Esophagus muscularis mucosa (tissue), 4 donors: ENCODE measurements around the gene SPSB4. TPM values are rescaled to one million over a fixed set of nuclear protein-coding genes. Genes with fewer than 3 reads are reported as not detected.

Source experiments
- DNase-seq: peaks from one replicate; pipeline ENCODE4 v3.0.0-alpha.2; 2017; ENCODE audit errors: extremely low spot score
- H3K27ac ChIP-seq, 4 donors: fragments of 200-600 bp; sonication (generic); replicated peaks in 1 of 4; 1 replicate in 3 of 4; 2 replicates in 1 of 4; pipeline ENCODE4 v1.5.1; 2016 to 2019; ENCODE audit warnings: mild to moderate bottlenecking in 1 of 4
- H3K27me3 ChIP-seq, 4 donors: fragments of 200-600 bp; sonication (generic); one replicate each; pipeline versions ENCODE4 v1.5.1 to v1.6.0; 2016 to 2019
- H3K36me3 ChIP-seq, 4 donors: fragments of 200-600 bp; sonication (generic); one replicate each; pipeline ENCODE4 v1.5.1; 2016 to 2019
- H3K4me1 ChIP-seq, 4 donors: fragments of 200-600 bp; sonication (generic); one replicate each; pipeline ENCODE4 v1.5.1; 2016 to 2019
- H3K4me3 ChIP-seq, 4 donors: fragments of 200-600 bp; sonication (generic); 1 replicate in 2 of 4; 2 replicates in 2 of 4; pipeline ENCODE4 v1.5.1; 2016 to 2019; ENCODE audit warnings: mild to moderate bottlenecking in 4 of 4, moderate library complexity in 1 of 4
- H3K9me3 ChIP-seq, 4 donors: fragments of 200-600 bp; sonication (generic); 1 replicate in 3 of 4; 2 replicates in 1 of 4; pipeline ENCODE4 v1.5.1; 2016 to 2019
- EP300 ChIP-seq: sonication (generic); formaldehyde crosslinking; IDR thresholded peaks from one replicate; pipeline ENCODE4 v1.6.1; 2017; ENCODE audit warnings: antibody characterized with exemption
- POLR2A ChIP-seq: fragments of 450-650 bp; IDR thresholded peaks from one replicate; pipeline ENCODE4 v1.6.1; 2017; ENCODE audit warnings: antibody characterized with exemption, moderate library complexity, mild to moderate bottlenecking, low read depth
- POLR2AphosphoS5 ChIP-seq, 2 donors: sonication (generic); formaldehyde crosslinking; IDR thresholded peaks; one replicate each; pipeline ENCODE4 v1.6.1; 2017; ENCODE audit warnings: antibody characterized with exemption in 2 of 2
- WGBS: methylation state at CpG from one replicate; pipeline ENCODE4 v1.1.5; 2018; 5-methylcytosine and 5-hydroxymethylcytosine counted together
- intact Hi-C: fragments of 100-400 bp; cut with DNase I; formaldehyde crosslinking; loops from one replicate; pipeline ENCODE4 v1.15.1; 2023
- total RNA-seq, 4 donors: library from RNA; depleted of rRNA; stranded (reverse); fragments of >200 nt; gene quantifications; one replicate each; pipeline versions ENCODE4 v1.1.0 to v1.2.1, GENCODE V29; 2016
- TF ChIP-seq, protein P1 (sequence below), 3 experiments: fragments of 200-600 bp in 2 of 3; fragments of 450-650 bp in 1 of 3; sonication (generic) in 2 of 3; IDR thresholded peaks; one replicate each; pipeline ENCODE4 v1.5.1; 2017 to 2019; ENCODE audit warnings: antibody characterized with exemption in 3 of 3, mild to moderate bottlenecking in 2 of 3, moderate library complexity in 1 of 3

Gene SPSB4
- total RNA-seq, 4 donors from 2014 or later: 0.50 to 5.4 (median 1.8) TPM

DNA sequence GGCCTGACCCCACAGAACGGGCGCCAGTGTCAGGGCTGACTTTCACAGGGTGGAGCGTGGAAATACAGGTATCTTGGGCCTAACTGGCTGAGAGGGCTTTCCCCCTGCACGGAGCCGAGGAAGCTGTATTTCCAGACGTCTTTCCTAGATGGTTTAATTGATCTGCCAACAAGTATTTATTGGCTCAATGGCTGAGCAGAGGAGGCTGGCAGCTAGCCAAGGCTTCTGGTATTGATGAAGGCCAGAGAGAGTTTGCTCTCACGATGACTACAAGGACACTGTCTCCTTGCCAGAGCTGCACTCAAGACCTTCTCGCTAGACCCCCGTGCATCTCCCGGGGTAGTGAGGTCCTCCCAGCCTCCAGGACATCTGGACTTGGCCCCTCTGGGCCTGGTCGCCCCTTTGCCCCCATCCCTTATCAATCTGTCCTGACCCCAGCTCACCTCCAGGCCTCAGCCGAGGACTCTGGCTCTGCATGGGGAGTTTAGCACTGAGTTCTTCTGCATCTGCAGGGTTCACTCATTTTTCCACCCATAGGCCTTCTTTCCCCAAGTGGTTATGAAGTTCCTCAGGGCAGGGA, 20.6 kb downstream of the SPSB4 start:
- DNase-seq: no peak
- no peak overlapping the region for H3K27ac ChIP-seq
- 87% methylated on average over 7 of the region's 12 CpGs for whole genome bisulfite sequencing
- H3K4me1 ChIP-seq: peaks cover 10 to 14% (median 12%) of the 10 kb centered on the region in 4 donors
- H3K27me3 ChIP-seq: no peaks in the 10 kb centered on the region
- TF ChIP-seq EP300 (no peak), POLR2A (no peak), POLR2AphosphoS5 (IDR thresholded peaks at IDR 0.05) (no peak)
- TF ChIP-seq, protein P1, sequence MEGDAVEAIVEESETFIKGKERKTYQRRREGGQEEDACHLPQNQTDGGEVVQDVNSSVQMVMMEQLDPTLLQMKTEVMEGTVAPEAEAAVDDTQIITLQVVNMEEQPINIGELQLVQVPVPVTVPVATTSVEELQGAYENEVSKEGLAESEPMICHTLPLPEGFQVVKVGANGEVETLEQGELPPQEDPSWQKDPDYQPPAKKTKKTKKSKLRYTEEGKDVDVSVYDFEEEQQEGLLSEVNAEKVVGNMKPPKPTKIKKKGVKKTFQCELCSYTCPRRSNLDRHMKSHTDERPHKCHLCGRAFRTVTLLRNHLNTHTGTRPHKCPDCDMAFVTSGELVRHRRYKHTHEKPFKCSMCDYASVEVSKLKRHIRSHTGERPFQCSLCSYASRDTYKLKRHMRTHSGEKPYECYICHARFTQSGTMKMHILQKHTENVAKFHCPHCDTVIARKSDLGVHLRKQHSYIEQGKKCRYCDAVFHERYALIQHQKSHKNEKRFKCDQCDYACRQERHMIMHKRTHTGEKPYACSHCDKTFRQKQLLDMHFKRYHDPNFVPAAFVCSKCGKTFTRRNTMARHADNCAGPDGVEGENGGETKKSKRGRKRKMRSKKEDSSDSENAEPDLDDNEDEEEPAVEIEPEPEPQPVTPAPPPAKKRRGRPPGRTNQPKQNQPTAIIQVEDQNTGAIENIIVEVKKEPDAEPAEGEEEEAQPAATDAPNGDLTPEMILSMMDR (IDR thresholded peaks at IDR 0.05): no peak
- no peak overlapping the region for H3K4me3 ChIP-seq
- no peaks in the 10 kb centered on the region for H3K9me3 ChIP-seq
- intact Hi-C loops: no loop called here
- H3K36me3 ChIP-seq: no peaks in the 10 kb centered on the region

DNA sequence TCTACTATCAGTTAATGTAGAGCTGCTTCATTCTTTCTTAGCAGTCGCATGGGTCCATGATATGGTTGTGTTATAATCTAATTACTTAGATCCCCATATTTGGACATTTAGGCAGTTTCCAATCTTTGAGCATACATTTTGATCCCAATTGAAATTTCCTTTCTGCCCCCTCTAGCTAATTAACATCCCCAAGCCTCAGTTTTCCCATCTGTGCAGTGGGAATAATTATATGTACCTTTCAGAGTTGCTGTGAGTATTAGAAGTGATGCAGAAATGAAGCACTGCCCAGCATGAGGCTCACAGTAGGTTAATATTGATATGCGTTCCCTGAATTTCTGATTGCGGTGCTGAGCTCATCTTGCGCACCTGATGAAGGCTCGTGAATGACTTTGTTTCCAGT, 21.8 kb downstream of the SPSB4 start:
- no peak for DNase-seq
- Histone ChIP-seq H3K4me1 (peaks cover 20 to 23% (median 23%) of the 10 kb centered on the region in 4 donors), H3K9me3 (no peaks in the 10 kb centered on the region), H3K27me3 (no peaks in the 10 kb centered on the region), H3K27ac (no peak overlapping the region), H3K4me3 (no peak overlapping the region), H3K36me3 (no peaks in the 10 kb centered on the region)
- 97% methylated on average over 5 of the region's 5 CpGs for WGBS
- intact Hi-C loops: no loop called here
- TF ChIP-seq, protein P1 (IDR thresholded peaks at IDR 0.05): no peak
- no peak for TF ChIP-seq POLR2AphosphoS5 (IDR thresholded peaks at IDR 0.05)
- TF ChIP-seq EP300: no peak
- no peak for TF ChIP-seq POLR2A

DNA sequence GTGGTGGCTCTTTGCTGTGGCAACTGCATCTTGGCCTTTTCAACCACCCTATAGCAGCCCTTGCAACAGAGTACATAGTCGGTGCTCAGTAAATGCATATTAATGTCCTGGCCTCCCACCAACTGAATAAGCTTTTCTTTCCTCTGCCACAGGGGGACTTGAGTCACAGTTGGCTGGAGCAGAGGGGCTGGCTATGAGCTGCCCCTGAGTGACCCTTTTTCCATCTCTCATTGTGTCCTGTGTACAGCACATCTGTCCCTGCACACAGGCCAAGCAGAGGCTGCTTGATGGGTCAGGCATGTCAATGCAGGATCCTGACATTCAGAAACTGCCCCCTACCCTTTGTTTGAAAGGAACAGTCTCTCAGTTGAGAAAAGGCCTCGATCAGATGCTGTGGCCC, 22.4 kb downstream of the SPSB4 start:
- intact Hi-C loops: no loop called here
- H3K27me3 ChIP-seq: no peaks in the 10 kb centered on the region
- TF ChIP-seq POLR2AphosphoS5 (IDR thresholded peaks at IDR 0.05) (no peak), POLR2A (no peak), EP300 (no peak)
- TF ChIP-seq, protein P1 (IDR thresholded peaks at IDR 0.05): no peak
- WGBS: 72% methylated on average over 2 of the region's 2 CpGs
- no peaks in the 10 kb centered on the region for H3K36me3 ChIP-seq
- H3K9me3 ChIP-seq: no peaks in the 10 kb centered on the region
- H3K4me1 ChIP-seq: peaks cover 22 to 25% (median 24%) of the 10 kb centered on the region in 4 donors
- DNase-seq: no peak
- H3K4me3 ChIP-seq: no peak overlapping the region
- no peak overlapping the region for H3K27ac ChIP-seq

DNA sequence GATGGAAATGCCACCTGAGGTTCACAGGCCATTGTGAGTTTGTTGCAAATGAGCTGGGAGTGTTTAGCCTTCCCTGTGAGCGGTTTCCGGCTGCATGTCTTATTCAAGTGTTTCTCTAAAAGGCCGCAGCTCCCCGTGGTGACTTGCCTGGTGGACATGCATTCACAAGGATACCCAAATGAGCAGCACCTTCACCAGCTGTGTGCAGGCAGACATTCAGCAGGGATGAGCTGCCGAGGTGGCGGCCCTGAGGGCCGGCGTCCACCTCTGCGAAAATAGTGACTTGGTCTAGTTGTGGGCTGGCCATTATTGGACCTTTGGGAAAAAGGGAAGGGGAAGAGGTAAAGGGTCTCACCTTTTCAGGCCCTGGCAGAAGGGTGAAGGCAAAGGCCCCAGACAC, 23.4 kb downstream of the SPSB4 start:
- intact Hi-C loops: no loop called here
- no peak overlapping the region for H3K27ac ChIP-seq
- no peak overlapping the region for H3K4me3 ChIP-seq
- TF ChIP-seq POLR2A (no peak), POLR2AphosphoS5 (IDR thresholded peaks at IDR 0.05) (no peak), EP300 (no peak)
- TF ChIP-seq, protein P1 (IDR thresholded peaks at IDR 0.05): no peak
- no peak for DNase-seq
- H3K27me3 ChIP-seq: no peaks in the 10 kb centered on the region
- H3K9me3 ChIP-seq: no peaks in the 10 kb centered on the region
- H3K36me3 ChIP-seq: no peaks in the 10 kb centered on the region
- 88% methylated on average over 7 of the region's 9 CpGs for WGBS
- H3K4me1 ChIP-seq: peaks cover 22 to 25% (median 24%) of the 10 kb centered on the region in 4 donors
